GM21723 (cell line): Measurements from ENCODE around the gene MMP21.

ENCODE experiments used
- ATAC-seq: cut with Tn5 transposase; IDR thresholded peaks from one replicate; pipeline ENCODE4 v1.9.1; 2021; ENCODE audit warnings: mild to moderate bottlenecking, moderate library complexity; ENCODE audit not compliant: unreplicated experiment

MMP21 gene

DNA sequence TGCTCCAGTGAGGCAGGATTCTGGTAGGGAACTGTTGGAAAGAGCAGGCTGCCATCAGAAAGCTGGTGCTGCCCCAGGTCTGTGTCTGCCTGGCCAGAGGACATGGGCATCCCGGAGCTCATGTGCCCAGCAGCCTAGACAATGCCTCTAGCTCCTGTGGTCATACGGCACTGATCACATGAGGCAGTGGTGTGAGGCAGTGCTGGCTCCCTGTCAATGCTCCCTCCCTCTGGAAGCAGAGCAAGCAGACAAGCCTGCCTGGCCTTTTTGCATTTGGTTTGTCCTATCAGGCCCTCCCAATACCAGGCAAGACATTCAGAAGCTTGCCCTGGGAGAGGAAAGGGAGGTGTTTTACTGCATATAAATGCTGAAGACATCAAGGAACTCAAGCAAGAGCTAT lies 19.5 kb upstream of the MMP21 start:
- ATAC-seq: no peak

DNA sequence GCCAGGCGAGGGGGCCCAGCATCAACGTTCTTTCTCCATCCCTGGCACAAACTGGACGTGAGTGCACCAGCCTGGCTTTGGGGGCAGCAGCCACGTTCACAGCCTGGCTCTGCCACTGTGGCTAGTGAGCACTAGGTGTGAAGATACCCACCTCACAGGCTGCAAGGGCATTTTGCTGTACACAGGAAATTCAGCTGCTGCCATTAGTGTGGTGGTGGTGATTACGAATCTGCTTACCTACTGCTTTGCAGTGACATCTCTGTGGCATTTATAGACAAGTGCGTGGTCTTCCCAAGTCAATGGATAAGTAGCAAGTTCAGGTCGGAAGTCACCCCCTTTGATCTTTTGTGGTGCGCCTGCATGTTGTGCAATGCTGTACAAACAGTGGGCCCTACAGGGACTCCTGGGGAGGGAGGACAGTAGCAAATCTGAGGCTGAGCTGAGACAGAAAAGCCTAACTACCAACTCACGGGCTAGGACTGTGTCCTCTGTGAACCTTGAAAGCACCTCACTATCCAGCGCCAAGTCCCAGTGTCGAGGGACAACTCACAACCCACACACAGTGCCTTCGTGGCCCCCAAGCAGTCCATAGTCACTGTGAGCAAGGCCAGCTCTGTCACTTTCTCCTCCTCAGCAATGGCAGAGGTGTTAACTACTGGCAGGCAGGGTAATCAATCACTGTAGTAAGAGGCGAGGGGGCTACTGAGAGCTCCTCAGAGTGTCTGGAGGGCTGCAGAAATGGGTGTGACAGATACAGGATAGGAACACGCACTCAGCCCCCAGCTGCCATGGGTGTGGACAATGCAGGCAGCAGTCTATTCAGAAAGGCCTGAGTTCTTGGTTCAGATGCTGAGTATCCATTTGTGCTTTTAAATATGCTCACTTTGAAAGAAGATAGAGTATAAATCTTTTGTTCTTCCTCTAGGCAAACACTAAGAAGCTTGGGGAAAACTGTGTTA lies 17.0 kb upstream of the MMP21 start:
- no peak for ATAC-seq

DNA sequence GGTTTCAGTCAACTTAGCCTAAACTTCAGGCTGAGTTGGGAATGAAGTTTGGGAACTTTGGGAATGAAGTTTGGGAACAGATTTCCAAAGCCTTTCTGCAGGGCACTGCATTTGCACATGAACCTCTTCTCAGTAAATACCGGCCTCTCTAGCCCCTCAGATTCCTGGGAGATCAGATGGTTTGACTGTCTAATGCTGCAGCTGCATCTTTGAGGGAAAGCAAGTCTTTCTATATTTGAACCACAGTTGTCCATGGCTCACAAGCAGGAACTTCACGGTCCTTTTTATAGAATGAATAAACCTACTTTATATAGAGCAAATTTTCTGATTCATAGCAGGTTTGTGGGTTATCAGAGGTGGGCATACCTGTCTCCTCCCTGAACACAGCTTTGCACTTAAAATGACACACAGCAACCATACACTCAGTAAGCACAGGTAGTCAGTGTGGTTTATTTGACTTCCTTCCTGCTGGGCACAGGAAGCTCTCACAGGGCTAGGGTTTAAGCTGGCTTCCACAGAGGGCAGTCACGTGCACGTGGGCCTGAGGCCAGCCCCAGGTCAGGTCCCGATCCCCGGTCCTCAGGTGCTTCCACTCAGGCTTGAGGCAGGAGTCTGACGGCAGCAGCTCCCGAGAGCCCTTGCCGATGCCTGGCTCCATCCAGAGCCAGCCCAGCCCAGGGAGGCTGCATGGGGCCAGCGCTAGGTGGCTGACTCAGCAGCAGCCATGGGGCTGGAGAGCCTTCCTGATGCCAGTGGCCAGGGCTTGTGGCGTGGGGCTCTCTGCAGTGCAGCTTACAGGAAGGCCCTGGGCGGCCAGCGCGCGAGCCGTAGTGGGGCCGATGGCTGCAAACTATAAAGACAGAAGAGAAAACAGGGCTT lies 12.8 kb upstream of the MMP21 start:
- no peak for ATAC-seq

DNA sequence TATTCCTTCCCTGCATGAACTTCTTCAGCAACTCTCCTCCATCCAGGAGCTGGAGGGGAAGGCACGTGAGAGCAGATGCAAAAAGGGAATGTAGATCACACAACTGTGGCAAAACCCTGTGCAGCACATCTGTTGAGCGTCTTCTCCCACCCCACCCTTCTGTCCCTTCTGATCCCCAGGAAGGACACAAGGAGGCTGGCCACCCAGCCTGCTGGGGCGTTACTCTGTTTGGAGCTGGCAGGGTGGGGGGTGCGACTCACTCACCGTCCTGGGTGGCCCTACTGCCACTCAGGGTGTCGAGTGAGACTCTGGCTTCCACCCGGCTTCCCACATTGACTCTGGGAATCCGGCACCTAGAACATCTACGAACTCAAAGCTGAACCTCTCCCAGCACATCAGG lies 10.2 kb upstream of the MMP21 start:
- ATAC-seq: no peak

DNA sequence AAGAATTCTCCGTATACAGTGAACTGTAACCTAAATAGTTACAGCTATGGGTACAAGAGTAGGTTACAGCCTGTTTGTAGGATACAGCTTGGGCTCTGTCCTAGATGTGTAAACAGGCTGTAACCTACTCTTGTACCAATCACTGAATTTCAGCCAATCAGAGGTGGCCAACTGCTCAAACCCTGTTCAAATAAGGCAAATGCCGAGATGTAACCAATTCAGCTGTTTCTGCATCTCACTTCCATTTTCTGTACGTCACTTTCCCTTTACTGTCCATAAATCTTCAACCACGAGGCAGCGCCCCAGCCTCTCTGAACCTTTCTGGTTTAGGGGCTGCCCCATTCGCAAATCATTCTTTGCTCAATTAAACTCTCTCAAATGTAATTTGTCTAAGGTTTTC lies 8.3 kb upstream of the MMP21 start:
- peak; percentile 91 for ATAC-seq

DNA sequence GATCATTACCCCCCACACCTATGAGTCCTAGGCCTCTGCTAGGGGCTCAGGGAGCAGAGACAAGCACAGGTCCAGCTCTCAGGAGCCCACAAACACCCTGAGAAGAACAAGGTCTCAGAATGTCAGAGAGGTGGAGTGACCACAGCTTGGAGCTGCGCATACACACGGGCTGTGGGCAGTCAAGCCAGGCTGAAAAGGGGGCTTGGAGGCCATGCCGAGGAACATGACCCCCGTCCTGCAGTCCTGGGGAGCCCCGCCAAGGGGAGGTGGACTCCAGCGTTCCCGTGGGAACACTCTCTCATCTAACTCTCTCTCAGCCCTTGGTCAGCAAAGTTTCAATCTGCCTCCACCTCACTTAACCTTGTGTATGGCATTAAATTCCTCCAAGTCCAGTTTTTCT lies 7.8 kb upstream of the MMP21 start:
- no peak for ATAC-seq

DNA sequence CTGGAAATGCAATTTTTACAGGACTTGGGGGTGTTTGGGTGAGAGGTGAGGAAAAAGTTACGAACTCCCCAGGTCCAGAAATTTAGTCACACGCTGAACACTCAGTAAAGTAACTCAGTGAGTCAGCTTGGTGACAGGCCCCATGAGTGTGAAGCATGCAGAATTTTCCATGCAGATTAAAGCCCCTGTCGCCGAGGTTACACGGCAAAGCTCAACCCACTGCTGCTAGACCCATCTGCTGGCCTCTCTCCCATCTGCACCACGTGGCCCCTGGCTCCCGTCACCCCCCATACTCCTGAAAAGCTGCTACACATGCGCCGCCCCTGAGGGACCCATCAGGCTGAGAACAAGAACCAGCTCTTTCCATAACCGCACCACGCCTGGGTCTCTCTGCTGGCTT lies 7.0 kb upstream of the MMP21 start:
- no peak for ATAC-seq

DNA sequence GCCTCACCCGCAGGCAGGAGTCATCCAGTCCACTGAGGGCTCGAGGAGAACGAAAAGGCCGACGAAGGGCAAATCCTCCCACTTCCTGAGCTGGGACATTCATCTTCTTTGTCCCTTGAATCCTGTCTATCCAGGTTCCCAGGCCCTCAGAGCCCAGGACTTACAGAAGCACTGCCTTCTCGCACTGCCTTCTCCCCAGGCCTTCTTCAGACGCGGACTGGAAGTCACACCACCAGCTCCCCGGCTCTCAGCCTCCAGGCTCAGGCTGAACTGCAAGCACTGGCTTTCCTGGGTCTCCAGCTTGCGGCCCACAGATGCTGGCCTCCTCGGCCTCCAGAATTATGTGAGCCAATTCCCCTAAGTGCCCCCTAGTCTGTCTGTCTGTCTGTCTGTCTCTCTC lies 6.4 kb upstream of the MMP21 start:
- ATAC-seq: no peak

DNA sequence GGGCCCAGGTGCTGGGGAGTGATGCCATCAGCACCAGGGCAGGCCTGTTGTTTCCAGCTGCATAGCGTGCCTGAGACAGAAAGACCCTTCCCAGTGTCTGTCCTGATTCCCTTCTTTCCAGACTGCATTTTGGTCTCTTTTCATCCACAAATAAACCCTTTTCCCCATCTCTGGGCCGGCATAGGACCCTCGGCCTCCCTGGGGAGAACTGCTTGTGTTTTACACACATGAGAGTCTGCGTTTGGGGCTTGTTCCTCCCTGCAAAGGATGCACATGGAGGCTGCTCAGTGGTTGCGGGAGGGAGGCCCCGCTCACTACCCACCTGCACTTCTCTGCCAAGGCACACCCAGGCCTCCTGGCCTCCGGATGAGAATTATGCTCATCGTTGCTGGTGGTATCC lies 5.8 kb upstream of the MMP21 start:
- ATAC-seq: no peak

DNA sequence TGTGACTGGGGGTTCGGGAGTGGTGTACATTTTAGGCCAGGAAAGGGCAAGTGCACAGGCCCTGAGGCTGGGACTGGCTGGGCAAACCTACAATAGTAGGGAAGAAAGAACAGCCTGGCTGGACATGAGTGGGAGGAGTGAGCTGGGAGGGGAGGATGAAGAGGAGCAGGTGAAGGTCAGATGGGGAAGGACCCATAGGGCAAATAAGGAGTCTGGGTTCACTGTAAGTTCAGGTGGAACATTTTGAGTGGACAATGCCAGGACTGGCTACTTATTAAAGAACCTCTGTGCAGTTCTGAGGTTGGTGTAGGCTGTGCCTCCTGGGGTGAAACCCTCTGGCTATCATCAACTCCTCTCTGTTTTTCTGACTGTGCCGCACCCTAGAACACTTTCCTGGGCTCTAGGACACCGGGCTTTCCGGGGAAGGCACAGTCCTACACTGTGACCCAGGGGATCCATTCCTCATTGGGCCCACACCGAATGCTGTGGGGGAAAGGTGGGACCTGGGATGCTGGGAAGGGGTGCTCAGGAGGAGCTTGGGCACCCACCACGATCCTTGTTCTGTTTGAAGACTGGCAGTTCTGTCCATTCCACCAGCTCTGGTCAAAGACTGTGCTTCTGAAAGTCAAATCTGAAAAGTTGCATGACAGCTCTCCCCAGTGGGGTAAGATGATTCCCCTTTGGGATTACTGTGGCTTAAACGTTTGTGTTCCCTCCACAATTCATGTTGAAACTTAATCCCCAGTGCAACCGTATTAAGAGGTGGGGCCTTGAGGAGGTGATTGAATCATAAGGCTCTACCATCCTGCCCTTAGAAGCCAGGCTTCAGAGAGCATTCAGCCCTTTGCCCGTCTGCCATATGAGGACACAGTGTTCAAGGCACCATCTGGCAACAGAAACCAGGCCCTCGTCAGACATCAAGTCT lies 4.0 kb upstream of the MMP21 start:
- no peak for ATAC-seq

DNA sequence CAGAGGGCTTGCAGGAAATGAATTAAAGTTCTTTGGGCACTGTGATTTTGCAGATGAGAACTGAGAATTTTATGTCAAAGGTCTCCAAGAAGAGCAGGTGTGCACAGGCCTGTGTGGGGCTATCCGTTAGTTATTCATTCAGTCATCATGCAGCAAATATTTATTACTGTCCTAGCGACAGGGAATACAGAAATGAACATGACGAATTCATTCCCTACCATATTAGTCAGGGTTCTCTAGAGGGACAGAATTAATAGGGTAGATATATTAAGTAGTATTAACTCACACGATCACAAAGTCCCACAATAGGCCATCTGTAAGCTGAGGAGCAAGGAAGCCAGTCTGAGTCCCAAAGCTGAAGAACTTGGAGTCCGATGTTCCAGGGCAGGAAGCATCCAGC lies 2.9 kb upstream of the MMP21 start:
- ATAC-seq: no peak

DNA sequence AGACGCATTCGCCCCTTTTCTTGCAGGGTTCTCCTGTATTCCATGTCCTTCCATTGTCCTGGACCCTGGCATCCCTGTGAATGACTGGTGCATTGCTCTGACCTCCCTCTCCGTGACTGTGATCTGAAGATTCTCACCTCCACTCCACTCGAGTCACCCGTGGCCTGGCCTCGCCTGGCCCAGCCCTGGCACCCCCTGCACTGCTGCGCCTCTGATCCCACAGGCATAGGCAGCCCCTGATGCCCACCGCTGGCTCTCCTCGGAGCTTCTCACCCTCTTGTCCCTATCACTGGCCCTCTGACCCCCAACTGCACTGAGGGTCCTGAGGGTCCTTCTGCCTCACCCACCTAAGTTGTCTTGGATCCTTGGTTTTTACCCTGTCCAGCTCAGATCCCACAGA lies 2.2 kb upstream of the MMP21 start:
- ATAC-seq: no peak

DNA sequence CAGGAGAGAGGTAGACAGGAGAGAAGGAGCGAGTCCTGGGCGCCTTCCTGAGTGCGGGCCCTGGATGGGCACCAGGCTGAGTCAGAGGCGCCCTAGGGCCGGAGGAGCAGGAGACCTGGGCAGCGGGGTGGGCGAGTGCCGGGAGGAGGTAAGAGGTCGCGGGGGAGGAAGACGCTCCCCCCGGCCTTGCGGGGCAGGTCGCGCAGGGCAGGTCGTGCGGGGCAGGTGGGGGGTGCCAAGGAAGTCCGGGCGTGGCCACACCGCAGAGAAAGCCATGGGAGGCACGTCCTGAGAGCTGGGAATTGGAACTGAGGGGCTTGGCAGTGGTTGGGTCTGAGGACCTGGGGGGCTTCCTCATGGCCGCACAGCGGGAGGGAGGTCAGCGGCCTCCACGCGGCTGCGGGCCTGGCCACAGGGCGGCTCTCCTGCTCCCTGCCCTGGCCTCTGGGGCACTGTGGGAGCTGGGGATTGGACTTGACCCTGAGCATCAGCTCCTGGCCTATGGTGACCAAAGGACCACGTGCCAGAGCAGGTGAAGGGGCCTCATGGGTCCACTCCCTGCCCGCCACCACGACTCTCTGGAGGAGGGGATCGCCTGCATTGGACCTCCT lies 935 bp downstream of the MMP21 start:
- ATAC-seq: no peak

DNA sequence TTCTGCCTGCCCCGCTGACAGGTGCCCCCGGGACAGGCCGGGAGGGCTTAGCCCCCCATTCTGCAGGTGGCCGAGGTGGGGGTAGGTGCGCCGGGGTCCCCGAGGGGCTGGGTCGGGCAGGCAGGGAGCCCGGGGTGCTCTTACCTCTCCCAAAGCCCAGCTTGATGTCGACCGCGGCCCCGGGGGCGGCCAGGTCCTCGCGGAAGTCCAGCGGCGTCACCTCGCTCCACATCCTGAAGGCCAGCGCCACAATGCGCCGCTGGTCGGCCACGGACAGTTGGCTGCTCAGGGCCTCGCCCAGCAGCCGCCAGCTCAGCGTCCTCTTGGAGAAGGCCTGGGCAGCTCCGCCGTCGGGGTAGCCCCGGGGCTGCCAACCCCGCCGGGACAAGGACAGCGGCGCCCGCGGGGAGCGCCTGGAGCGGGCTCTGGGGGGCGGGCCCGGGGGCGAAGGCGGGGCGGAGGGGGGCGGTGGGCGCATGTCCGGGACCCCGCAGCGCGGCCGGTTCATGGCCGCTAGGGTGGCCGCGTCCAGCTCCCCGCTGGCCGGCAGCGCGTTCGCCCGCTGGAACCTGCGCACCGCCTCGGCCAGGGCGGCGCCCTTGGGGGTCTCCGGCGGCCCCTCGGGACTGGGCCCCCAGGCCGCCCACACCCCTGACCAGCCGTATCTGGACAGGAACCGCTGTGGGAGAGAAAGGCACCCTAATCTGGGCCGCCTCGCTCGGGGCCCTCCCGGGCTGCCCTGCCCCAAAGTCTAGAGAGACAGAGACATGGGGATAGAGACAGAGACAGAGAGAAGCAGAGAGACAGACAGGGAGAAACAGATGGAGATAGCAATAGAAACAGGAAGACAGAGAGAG lies 1.7 kb downstream of the MMP21 start:
- ATAC-seq: no peak

DNA sequence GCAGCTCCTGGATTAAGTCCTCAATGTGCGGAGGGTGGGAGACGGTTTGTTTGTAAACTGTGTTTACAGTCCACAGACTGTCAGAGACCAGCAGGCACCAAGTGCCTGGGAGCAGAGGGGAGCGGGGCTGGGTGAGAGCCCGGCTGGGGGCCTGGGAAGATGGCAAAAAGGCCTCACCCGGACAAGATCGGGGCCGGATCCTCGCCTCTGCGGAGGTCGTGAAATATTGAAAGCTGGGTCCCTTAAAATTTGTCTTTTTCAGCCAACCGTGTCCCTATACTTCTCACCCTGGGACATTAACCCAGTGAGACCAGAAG lies 2.8 kb downstream of the MMP21 start:
- ATAC-seq: no peak

DNA sequence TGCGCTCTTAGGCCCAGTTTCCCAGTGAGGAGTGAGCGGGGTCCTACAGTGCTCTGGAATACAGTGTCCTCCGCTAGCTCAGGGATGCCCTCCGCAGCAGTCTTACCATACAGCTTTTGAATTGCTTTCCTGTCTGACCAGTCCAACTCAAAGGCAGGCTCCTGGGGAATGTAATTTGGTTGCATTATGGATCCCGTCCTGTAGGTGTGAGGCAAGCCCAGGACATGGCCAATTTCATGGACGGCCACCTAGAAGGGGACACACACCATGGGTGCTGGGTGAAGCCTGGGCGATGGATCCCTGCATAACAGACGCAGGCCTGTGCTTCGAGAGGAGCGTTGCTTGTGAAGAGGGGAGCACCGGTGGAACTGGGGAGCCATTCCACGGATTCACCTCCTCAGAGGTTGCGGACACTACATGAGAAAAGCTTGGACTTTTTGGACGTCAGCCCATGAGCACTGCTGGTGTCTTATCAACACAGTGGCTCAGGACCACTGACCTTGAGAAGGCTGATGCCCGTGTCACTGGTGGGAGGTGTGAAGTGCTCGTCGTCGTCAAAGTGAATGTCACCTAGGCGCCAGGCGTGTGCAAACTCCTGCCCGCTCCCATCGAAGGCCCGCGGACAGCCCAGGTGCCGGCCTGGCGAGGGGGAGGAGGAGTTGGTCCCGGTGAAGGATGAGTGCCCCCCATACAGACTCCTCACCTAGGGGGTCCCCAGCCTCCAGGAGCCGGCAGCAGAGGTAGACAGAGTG lies 3.3 kb downstream of the MMP21 start:
- no peak for ATAC-seq

DNA sequence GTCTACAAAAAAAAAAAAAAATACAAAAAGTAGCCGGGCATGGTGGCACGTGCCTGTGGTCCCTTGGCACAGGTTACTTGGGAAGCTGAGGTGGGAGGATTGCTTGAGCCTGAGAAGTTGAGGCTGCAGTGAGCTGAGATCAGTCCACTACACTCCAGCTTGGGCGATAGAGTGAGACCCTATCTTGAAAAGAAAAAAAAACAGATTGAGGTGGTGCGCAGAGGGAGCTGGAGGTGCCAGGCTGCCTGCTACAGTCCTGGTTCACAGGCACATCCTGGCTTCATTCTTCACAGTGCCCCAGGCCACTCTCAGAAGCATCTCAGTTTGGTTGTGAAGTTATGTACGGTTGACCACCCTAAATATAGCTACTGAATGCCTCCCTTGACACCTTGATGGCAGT lies 4.8 kb downstream of the MMP21 start:
- ATAC-seq: no peak

DNA sequence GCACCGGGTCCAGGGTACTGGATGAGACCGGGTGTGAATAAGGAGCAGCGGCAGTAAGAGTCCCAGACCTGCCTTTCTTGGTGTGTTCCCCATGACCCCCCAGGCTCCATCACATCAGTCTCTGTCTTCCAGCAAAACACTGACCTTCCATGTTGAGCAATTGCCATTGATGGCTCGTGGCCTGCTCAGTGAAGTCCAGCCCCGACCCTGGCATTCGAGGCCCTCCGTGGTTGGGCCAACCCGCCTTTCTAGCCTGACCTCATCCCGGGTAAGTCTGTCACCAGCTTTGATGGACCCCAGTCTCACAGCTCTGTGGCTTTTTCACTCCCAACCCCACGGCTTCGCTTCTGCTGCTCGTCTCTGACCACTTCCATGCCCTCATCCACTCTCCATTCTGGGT lies 6.4 kb downstream of the MMP21 start:
- no peak for ATAC-seq

DNA sequence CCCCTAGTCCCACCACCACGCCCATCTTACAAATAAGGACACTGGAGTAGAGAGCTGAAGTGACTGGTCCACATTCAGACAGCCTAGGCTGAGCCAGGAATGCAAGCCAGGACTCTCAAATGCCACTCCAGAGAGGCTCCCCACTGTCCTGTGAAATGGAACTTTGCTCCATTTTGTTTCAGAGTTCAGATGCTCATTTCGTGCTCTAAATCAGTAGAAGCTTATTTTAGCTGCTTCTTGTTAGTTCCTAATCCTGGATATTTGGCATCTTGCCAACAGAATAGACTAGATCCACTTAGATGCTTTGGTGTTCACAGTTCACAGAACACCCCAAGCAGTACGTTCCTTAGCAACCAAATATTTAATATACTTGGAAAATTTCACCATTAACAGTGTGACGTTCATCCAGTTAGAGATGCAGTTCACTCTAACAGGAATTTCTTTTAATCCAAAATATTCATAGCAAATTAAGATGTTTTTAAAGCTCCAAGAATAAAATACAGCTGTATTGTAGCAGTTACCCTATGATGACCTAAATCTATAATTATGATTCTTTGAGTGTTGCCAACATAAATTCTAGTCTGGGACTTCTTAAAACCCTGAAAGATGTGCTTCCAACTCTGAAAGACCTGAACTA lies 7.3 kb downstream of the MMP21 start:
- ATAC-seq: no peak
